Type B pancreatic cell (in vitro differentiated cells): ENCODE measurements around the gene RRM2. TPM values are rescaled to one million over a fixed set of nuclear protein-coding genes. Genes with fewer than 3 reads are reported as not detected.
A peak's percentile ranks its signal among the peaks of the same experiment; 100 is the strongest.
"Not testable (repeated sequence)": the region's sequence is repeated elsewhere in the genome, so short reads cannot be mapped to it uniquely, and the experiment has no call there.

Source experiments
- DNase-seq: peaks from one replicate; pipeline ENCODE4 v3.0.0; 2021; ENCODE audit warnings: mixed read lengths; ENCODE audit not compliant: unreplicated experiment; ENCODE audit errors: extremely low spot score
- H3K27ac Mint-ChIP-seq: 2 replicates; pipeline ENCODE4 v1.8.0; 2021; ENCODE audit warnings: mild to moderate bottlenecking, mixed read lengths
- H3K27me3 Mint-ChIP-seq: 2 replicates; pipeline ENCODE4 v1.8.0; 2021; ENCODE audit warnings: mixed read lengths
- H3K36me3 Mint-ChIP-seq: 2 replicates; pipeline ENCODE4 v1.8.0; 2021; ENCODE audit warnings: mixed read lengths
- H3K4me1 Mint-ChIP-seq: one replicate; pipeline ENCODE4 v1.8.0; 2021; ENCODE audit warnings: mixed read lengths; ENCODE audit not compliant: unreplicated experiment
- H3K4me3 Mint-ChIP-seq: 2 replicates; pipeline ENCODE4 v1.8.0; 2021; ENCODE audit warnings: mild to moderate bottlenecking, mixed read lengths
- H3K9me3 Mint-ChIP-seq: 2 replicates; pipeline ENCODE4 v1.8.0; 2021; ENCODE audit warnings: mixed read lengths
- CTCF ChIP-seq: fragments of 200-600 bp; sonication (generic); conservative IDR thresholded peaks from 2 replicates; pipeline ENCODE4 v1.5.0; 2021; ENCODE audit warnings: antibody characterized with exemption, mild to moderate bottlenecking
- total RNA-seq: library from RNA; stranded (reverse); gene quantifications from 2 replicates; pipeline ENCODE4 v1.2.1, GENCODE V29; 2021; ENCODE audit warnings: low replicate concordance

The RRM2 gene
- total RNA-seq, 1 donor from 2014 or later, result 109 TPM

- peaks cover 7% of the 10 kb centered on the region for H3K9me3 Mint-ChIP-seq
- H3K4me3 Mint-ChIP-seq, result no peak overlapping the region
- H3K4me1 Mint-ChIP-seq, result no peaks in the 10 kb centered on the region
- H3K36me3 Mint-ChIP-seq, result peaks cover 5% of the 10 kb centered on the region
- no peaks in the 10 kb centered on the region for H3K27me3 Mint-ChIP-seq
- no peak for TF ChIP-seq CTCF
- no peak overlapping the region for H3K27ac Mint-ChIP-seq
- no peak for DNase-seq
These were observed 19.4 kb upstream of the RRM2 start for GRCh38 chr2:10103179-10103578.

GRCh38 chr2:10104906-10105305 lies 17.6 kb upstream of the RRM2 start:
- H3K36me3 Mint-ChIP-seq, DNase-seq, H3K9me3 Mint-ChIP-seq, H3K4me3 Mint-ChIP-seq, H3K4me1 Mint-ChIP-seq, H3K27me3 Mint-ChIP-seq, H3K27ac Mint-ChIP-seq: not testable (repeated sequence)

- H3K27me3 Mint-ChIP-seq, result no peaks in the 10 kb centered on the region
- no peak overlapping the region for H3K4me3 Mint-ChIP-seq
- H3K36me3 Mint-ChIP-seq, result peaks cover 5% of the 10 kb centered on the region
- peaks cover 5% of the 10 kb centered on the region for H3K4me1 Mint-ChIP-seq
- no peak for DNase-seq
- peaks cover 7% of the 10 kb centered on the region for H3K9me3 Mint-ChIP-seq
- TF ChIP-seq CTCF, result no peak
- H3K27ac Mint-ChIP-seq, result no peak overlapping the region
These were observed 13.2 kb upstream of the RRM2 start for GRCh38 chr2:10109311-10109710.

- DNase-seq, result no peak
- Mint-ChIP-seq H3K36me3 (no peaks in the 10 kb centered on the region), H3K27me3 (no peaks in the 10 kb centered on the region), H3K4me1 (peaks cover 19% of the 10 kb centered on the region), H3K4me3 (peak overlapping the region; percentile 42), H3K9me3 (no peaks in the 10 kb centered on the region), H3K27ac (no peak overlapping the region)
- TF ChIP-seq CTCF, result no peak
These were observed 3.6 kb upstream of the RRM2 start for GRCh38 chr2:10119027-10119325.

- Mint-ChIP-seq H3K36me3 (peaks cover under 1% of the 10 kb centered on the region), H3K27ac (peak overlapping the region; percentile 94), H3K4me1 (peaks cover 24% of the 10 kb centered on the region), H3K27me3 (no peaks in the 10 kb centered on the region), H3K9me3 (no peaks in the 10 kb centered on the region), H3K4me3 (peak overlapping the region; percentile 99)
- DNase-seq, result no peak
- no peak for TF ChIP-seq CTCF
These were observed 2.9 kb upstream of the RRM2 start for GRCh38 chr2:10119601-10120157.

- peak; percentile 91 for DNase-seq
- H3K4me1 Mint-ChIP-seq, result peaks cover 30% of the 10 kb centered on the region
- TF ChIP-seq CTCF, result peak; percentile 15
- H3K4me3 Mint-ChIP-seq, result peak overlapping the region; percentile 99
- no peaks in the 10 kb centered on the region for H3K9me3 Mint-ChIP-seq
- peak overlapping the region; percentile 94 for H3K27ac Mint-ChIP-seq
- peaks cover 6% of the 10 kb centered on the region for H3K36me3 Mint-ChIP-seq
- no peaks in the 10 kb centered on the region for H3K27me3 Mint-ChIP-seq
These were observed 2.2 kb upstream of the RRM2 start for GRCh38 chr2:10120158-10120876.
